NB4 (cell line): ENCODE measurements around the gene TAF11L6.
"Not testable (repeated sequence)": the region's sequence is repeated elsewhere in the genome, so short reads cannot be mapped to it uniquely, and the experiment has no call there.

ENCODE experiments used
- CTCF ChIP-seq: IDR thresholded peaks from one replicate; pipeline ENCODE4 v1.5.1; 2012; ENCODE audit warnings: low read depth, low read length
- MAX ChIP-seq: IDR thresholded peaks from 2 replicates; pipeline ENCODE4 v1.6.1; 2011; ENCODE audit warnings: low read depth, low read length
- MYC ChIP-seq: IDR thresholded peaks from 2 replicates; pipeline ENCODE4 v1.6.1; 2011; ENCODE audit warnings: low read depth, low read length
- POLR2A ChIP-seq: IDR thresholded peaks from 2 replicates; pipeline ENCODE4 v1.6.1; 2011; ENCODE audit warnings: mild to moderate bottlenecking; ENCODE audit not compliant: insufficient read length; ENCODE audit errors: extremely low read depth

- not testable (repeated sequence) for TF ChIP-seq CTCF, POLR2A, MYC, MAX
These were observed 41.9 kb upstream of the TAF11L6 start for GRCh38 chr5:17486464-17487173.
